Psoas muscle (tissue), 8 donors: ENCODE measurements around the gene VAC14. TPM values are rescaled to one million over a fixed set of nuclear protein-coding genes. Genes with fewer than 3 reads are reported as not detected.
A peak's percentile ranks its signal among the peaks of the same experiment; 100 is the strongest.

Source experiments
- ATAC-seq, 4 donors: fragments of 200-7000 bp; cut with Tn5 transposase; one replicate each; pipeline ENCODE4 v1.9.1; 2020; ENCODE audit warnings: moderate library complexity in 3 of 4, mild to moderate bottlenecking in 2 of 4
- DNase-seq, 2 donors: peaks; one replicate each; pipeline ENCODE4 v3.0.0-alpha.2; 2020
- H3K27ac ChIP-seq: fragments of 200-600 bp; one replicate; pipeline ENCODE4 v1.8.0; 2022
- H3K27me3 ChIP-seq, 3 donors: fragments of 200-600 bp in 1 of 3; one replicate each; pipeline versions ENCODE4 v1.6.1 to v1.8.0; 2013 to 2022; ENCODE audit warnings: low read length in 2 of 3, mild to moderate bottlenecking in 2 of 3, moderate library complexity in 1 of 3; ENCODE audit not compliant: insufficient read depth in 3 of 3
- H3K36me3 ChIP-seq, 2 donors: fragments of 200-600 bp in 1 of 2; one replicate each; pipeline versions ENCODE4 v1.6.1 to v1.8.0; 2013 to 2022; ENCODE audit warnings: low read depth in 1 of 2, mild to moderate bottlenecking in 1 of 2, moderate library complexity in 1 of 2; ENCODE audit not compliant: insufficient read depth in 1 of 2
- H3K4me1 ChIP-seq: fragments of 200-600 bp; one replicate; pipeline ENCODE4 v1.8.0; 2022
- H3K4me3 ChIP-seq: fragments of 200-600 bp; one replicate; pipeline ENCODE4 v1.8.0; 2022; ENCODE audit warnings: mild to moderate bottlenecking
- H3K9me3 ChIP-seq: fragments of 200-600 bp; one replicate; pipeline ENCODE4 v1.8.0; 2022
- WGBS, 3 donors: extraction: QIAGEN DNeasy Blood & Tissue Kit; methylation state at CpG; one replicate each; pipeline versions ENCODE4 v1.1.6 to v1.1.7; 2013; 5-methylcytosine and 5-hydroxymethylcytosine counted together
- intact Hi-C, 2 donors: fragments of 100-400 bp; cut with DNase I; formaldehyde crosslinking; loops; one replicate each; pipeline versions ENCODE4 v1.11.0 to v1.14.2; 2022
- polyA plus RNA-seq, 3 donors: library from polyadenylated mRNA; stranded (reverse); fragments of 200-250 nt; gene quantifications; one replicate each; pipeline ENCODE4 v1.2.3, GENCODE V29; 2013
- total RNA-seq, 4 donors: library from RNA; stranded (reverse); fragmentation: NEBNext Ultra II Directional in 2 of 4; extraction: Animal tissue kit (Norgen Biotek cat#: 25700) in 2 of 4; gene quantifications; one replicate each; pipeline versions ENCODE4 v1.2.1 to v1.2.4, GENCODE V29; 2021 to 2023
- TF ChIP-seq, protein P1 (sequence below): fragments of 200-600 bp; IDR thresholded peaks from one replicate; pipeline ENCODE4 v1.8.0; 2022; ENCODE audit warnings: antibody characterized with exemption
- donor health status: healthy with polysubstance abuse.
- donor health status: DM: no; HTN: no; CAD: no; lungs with moderate emphysema.
- donor health status: Bipolar disorder and iron deficiency.
- donor health status: healthy.
- donor health status: DM: yes; HTN: yes; CAD: no.
- donor health status: DM: no; HTN: no; CAD: no.
- donor health status: DM: no; HTN: no; CAD: no.
- donor health status: DM: yes; HTN: yes; CAD: no.

The VAC14 gene
- total and polyA plus RNA-seq, 7 donors = 19.9 to 24.3 (median 23.0) TPM

GRCh38 chr16:70708366-70709246 lies 92.4 kb downstream of the VAC14 start:
- peaks cover 19% of the 10 kb centered on the region for H3K4me1 ChIP-seq
- DNase-seq = no peak
- TF ChIP-seq, protein P1, sequence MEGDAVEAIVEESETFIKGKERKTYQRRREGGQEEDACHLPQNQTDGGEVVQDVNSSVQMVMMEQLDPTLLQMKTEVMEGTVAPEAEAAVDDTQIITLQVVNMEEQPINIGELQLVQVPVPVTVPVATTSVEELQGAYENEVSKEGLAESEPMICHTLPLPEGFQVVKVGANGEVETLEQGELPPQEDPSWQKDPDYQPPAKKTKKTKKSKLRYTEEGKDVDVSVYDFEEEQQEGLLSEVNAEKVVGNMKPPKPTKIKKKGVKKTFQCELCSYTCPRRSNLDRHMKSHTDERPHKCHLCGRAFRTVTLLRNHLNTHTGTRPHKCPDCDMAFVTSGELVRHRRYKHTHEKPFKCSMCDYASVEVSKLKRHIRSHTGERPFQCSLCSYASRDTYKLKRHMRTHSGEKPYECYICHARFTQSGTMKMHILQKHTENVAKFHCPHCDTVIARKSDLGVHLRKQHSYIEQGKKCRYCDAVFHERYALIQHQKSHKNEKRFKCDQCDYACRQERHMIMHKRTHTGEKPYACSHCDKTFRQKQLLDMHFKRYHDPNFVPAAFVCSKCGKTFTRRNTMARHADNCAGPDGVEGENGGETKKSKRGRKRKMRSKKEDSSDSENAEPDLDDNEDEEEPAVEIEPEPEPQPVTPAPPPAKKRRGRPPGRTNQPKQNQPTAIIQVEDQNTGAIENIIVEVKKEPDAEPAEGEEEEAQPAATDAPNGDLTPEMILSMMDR = no peak
- H3K27ac ChIP-seq = no peak overlapping the region
- H3K4me3 ChIP-seq = no peak overlapping the region
- ATAC-seq = no peak
- H3K27me3 ChIP-seq = no peaks in the 10 kb centered on the region
- intact Hi-C loops = no loop called here
- no peaks in the 10 kb centered on the region for H3K36me3 ChIP-seq
- 65 to 74% (median 72%) methylated on average over 20 of the region's 20 CpGs for WGBS, 3 donors
- no peaks in the 10 kb centered on the region for H3K9me3 ChIP-seq

- ATAC-seq (no peak), DNase-seq (no peak)
- Histone ChIP-seq H3K27me3 (no peaks in the 10 kb centered on the region), H3K4me1 (peaks cover 33% of the 10 kb centered on the region), H3K9me3 (no peaks in the 10 kb centered on the region), H3K4me3 (no peak overlapping the region), H3K36me3 (no peaks in the 10 kb centered on the region), H3K27ac (no peak overlapping the region)
- TF ChIP-seq, protein P1 = no peak
- intact Hi-C loops = no loop called here
- WGBS, 3 donors = 48 to 62% (median 50%) methylated on average over 7 of the region's 7 CpGs
Observed at GRCh38 chr16:70706948-70707465, 94.0 kb downstream of the VAC14 start.

DNA sequence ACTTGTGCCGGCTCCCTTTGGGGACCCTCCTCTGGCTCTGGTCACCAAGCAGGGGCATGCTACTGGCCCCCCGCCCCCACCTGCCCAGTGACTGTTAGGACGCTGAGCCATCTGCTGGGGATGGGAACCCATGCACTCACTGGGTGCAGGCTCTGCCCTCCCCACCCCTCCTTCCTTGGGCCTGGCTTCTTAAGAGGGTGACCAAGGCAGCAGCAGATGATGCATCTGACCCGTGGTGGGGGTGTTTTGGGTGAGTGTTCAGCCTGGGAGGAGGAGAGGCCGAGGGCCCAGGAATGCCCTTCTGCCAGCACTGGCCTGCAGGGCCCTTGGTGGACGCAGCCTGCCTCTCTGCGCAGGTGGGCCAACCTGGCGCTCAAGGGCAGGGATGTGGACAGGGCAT lies 95.9 kb downstream of the VAC14 start:
- H3K36me3 ChIP-seq = no peaks in the 10 kb centered on the region
- no peak overlapping the region for H3K4me3 ChIP-seq
- WGBS, 3 donors = 84 to 93% (median 86%) methylated on average over 8 of the region's 8 CpGs
- intact Hi-C loops = no loop called here
- peaks cover 51% of the 10 kb centered on the region for H3K4me1 ChIP-seq
- no peak for DNase-seq
- no peak for ATAC-seq
- no peak overlapping the region for H3K27ac ChIP-seq
- H3K9me3 ChIP-seq = no peaks in the 10 kb centered on the region
- TF ChIP-seq, protein P1 = no peak
- no peaks in the 10 kb centered on the region for H3K27me3 ChIP-seq

DNA sequence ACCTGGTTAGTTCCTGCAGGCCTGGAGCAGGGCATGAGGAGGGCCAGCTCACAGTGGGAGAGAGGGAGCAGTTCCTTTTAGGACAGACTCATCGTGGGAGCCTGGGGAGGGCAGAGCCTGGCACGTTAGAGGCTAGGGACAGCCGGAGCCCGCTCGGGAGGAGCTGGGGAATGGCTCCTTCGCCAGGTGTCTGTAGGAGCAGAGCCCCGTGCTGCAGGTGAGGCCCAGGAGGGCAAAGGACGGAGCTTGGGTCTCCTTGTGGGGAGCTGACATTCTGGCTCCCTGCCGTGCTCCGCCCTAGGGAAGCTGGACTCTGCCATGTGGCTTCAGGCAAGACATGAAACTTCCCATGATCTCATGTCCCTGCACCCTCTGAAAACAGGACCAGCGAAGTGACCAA lies 96.4 kb downstream of the VAC14 start:
- TF ChIP-seq, protein P1 = no peak
- no peak for ATAC-seq
- H3K4me3 ChIP-seq = no peak overlapping the region
- 70 to 91% (median 77%) methylated on average over 11 of the region's 11 CpGs for WGBS, 3 donors
- peak overlapping the region; percentile 85 for H3K27ac ChIP-seq
- DNase-seq = no peak
- H3K36me3 ChIP-seq = no peaks in the 10 kb centered on the region
- no peaks in the 10 kb centered on the region for H3K9me3 ChIP-seq
- no peaks in the 10 kb centered on the region for H3K27me3 ChIP-seq
- peaks cover 55% of the 10 kb centered on the region for H3K4me1 ChIP-seq
- intact Hi-C loops = loop anchor here in 1 of 2 donors (5.0 kb wide), 1 partner anchor 33 kb away; no protein-coding TSS in a partner anchor
